ENCODE results near the gene CEACAM20.
"Not testable (repeated sequence)": the region's sequence is repeated elsewhere in the genome, so short reads cannot be mapped to it uniquely, and the experiment has no call there.

DNA sequence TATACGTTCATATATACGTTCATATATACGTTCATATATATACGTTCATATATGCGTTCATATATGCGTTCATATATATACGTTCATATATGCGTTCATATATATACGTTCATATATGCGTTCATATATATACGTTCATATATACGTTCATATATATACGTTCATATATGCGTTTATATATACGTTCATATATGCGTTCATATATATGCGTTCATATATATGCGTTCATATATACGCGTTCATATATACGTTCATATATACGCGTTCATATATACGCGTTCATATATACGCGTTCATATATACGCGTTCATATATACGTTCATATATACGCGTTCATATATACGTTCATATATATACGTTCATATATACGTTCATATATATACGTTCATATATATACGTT is 21.5 kb upstream of the CEACAM20 start:
- not testable (repeated sequence) for TF ChIP-seq CTCF (conservative IDR thresholded peaks at IDR 0.05; ENCODE audit: low read depth, low read length); EZH2 (IDR thresholded peaks at IDR 0.05; ENCODE audit: borderline replicate concordance, low read depth, low read length, poor library complexity, severe bottlenecking)

All from A673 (cell line).